SK-N-SH (cell line): ENCODE results near the gene TOMM22. TPM values are rescaled to one million over a fixed set of nuclear protein-coding genes. Genes with fewer than 3 reads are reported as not detected.

Experiments
- CTCF ChIA-PET: fragments of 300-600, 350-600 bp; formaldehyde crosslinking; extraction: SDS; loops from one replicate; lab custom pipeline; 2021; lab: Yijun Ruan, JAX
- POLR2A ChIA-PET: fragments of 350-600 bp; sonication (Branson Sonifier 250); formaldehyde crosslinking; extraction: SDS; loops from one replicate; lab custom pipeline; 2020; ENCODE audit warnings: antibody characterized with exemption, inconsistent platforms; lab: Yijun Ruan, JAX
- DNase-seq: peaks from one replicate; pipeline ENCODE4 v3.0.0; 2012
- H2AFZ ChIP-seq: fragments of 200-600 bp; sonication (generic); 2 replicates; pipeline ENCODE4 v1.8.1; 2016; ENCODE audit warnings: antibody characterized with exemption, mild to moderate bottlenecking, low read depth
- H3F3A ChIP-seq: fragments of 200-600 bp; sonication (generic); replicated peaks from 2 replicates; pipeline ENCODE3; 2016; ENCODE audit warnings: antibody characterized with exemption, mild to moderate bottlenecking; ENCODE audit not compliant: insufficient read depth
- H3K27ac ChIP-seq, 2 experiments: fragments of 200-500 bp in 1 of 2; fragments of 200-600 bp in 1 of 2; sonication (Bioruptor generic) in 1 of 2; sonication (generic), shearing (Covaris generic) in 1 of 2; 2 replicates each; pipeline versions ENCODE4 v1.5.1 to v1.6.1; 2014 to 2016; ENCODE audit warnings: low read depth in 2 of 2, inconsistent platforms in 1 of 2, low read length in 1 of 2, mild to moderate bottlenecking in 1 of 2, mixed read lengths in 1 of 2
- H3K27me3 ChIP-seq: fragments of 200-600 bp; sonication (generic), shearing (Covaris generic); 2 replicates; pipeline ENCODE4 v1.6.1; 2016; ENCODE audit warnings: mixed run types; ENCODE audit not compliant: insufficient read depth
- H3K36me3 ChIP-seq, 2 experiments: fragments of 200-500 bp in 1 of 2; fragments of 200-600 bp in 1 of 2; sonication (Bioruptor generic) in 1 of 2; sonication (generic) in 1 of 2; replicated peaks in 1 of 2; 2 replicates each; pipeline versions ENCODE3 to v1.5.1; 2014 to 2016; ENCODE audit warnings: low read length in 1 of 2, mild to moderate bottlenecking in 1 of 2; ENCODE audit not compliant: insufficient read depth in 2 of 2, control insufficient read depth in 1 of 2
- H3K4me1 ChIP-seq, 2 experiments: fragments of 200-500 bp in 1 of 2; fragments of 200-600 bp in 1 of 2; sonication (Bioruptor generic) in 1 of 2; sonication (generic), shearing (Covaris generic) in 1 of 2; 2 replicates each; pipeline versions ENCODE4 v1.5.1 to v1.6.1; 2014 to 2016; ENCODE audit warnings: low read depth in 1 of 2, low read length in 1 of 2, mixed run types in 1 of 2; ENCODE audit not compliant: insufficient read depth in 2 of 2, control insufficient read depth in 1 of 2
- H3K4me2 ChIP-seq: fragments of 200-600 bp; sonication (generic), shearing (Covaris generic); 2 replicates; pipeline ENCODE4 v1.6.1; 2017; ENCODE audit warnings: mixed run types
- H3K4me3 ChIP-seq, 2 experiments: fragments of 200-500 bp in 1 of 2; fragments of 200-600 bp in 1 of 2; sonication (Bioruptor generic) in 1 of 2; sonication (generic), shearing (Covaris generic) in 1 of 2; 2 replicates each; pipeline versions ENCODE4 v1.5.1 to v1.8.1; 2014 to 2016; ENCODE audit warnings: low read depth in 2 of 2, inconsistent platforms in 1 of 2, low read length in 1 of 2, mild to moderate bottlenecking in 1 of 2, mixed read lengths in 1 of 2, moderate library complexity in 1 of 2
- H3K79me2 ChIP-seq: fragments of 200-600 bp; sonication (generic); 2 replicates; pipeline ENCODE4 v1.8.1; 2017; ENCODE audit warnings: mild to moderate bottlenecking; ENCODE audit not compliant: insufficient read depth
- H3K9ac ChIP-seq: fragments of 200-600 bp; sonication (generic); 2 replicates; pipeline ENCODE4 v1.6.1; 2017; ENCODE audit warnings: mixed run types
- H3K9me2 ChIP-seq: fragments of 200-600 bp; sonication (generic); 2 replicates; pipeline ENCODE4 v1.6.1; 2017; ENCODE audit warnings: mixed run types
- H3K9me3 ChIP-seq: fragments of 200-600 bp; sonication (generic); 2 replicates; pipeline ENCODE4 v1.6.1; 2017; ENCODE audit warnings: mixed run types, mild to moderate bottlenecking, moderate library complexity
- H4K20me1 ChIP-seq: fragments of 200-600 bp; sonication (generic); 2 replicates; pipeline ENCODE4 v1.6.1; 2017; ENCODE audit warnings: mild to moderate bottlenecking, mixed run types; ENCODE audit not compliant: insufficient read depth
- CTCF ChIP-seq: fragments of 200-600 bp; sonication (generic); IDR thresholded peaks from 2 replicates; pipeline ENCODE4 v1.6.1; 2017; ENCODE audit warnings: antibody characterized with exemption, mild to moderate bottlenecking, moderate library complexity
- ELF1 ChIP-seq: IDR thresholded peaks from 2 replicates; pipeline ENCODE4 v1.4.0; 2012
- EP300 ChIP-seq, 2 experiments: IDR thresholded peaks; 2 replicates each; pipeline versions ENCODE4 v1.4.0 to v1.6.1; 2012; ENCODE audit warnings: borderline replicate concordance in 1 of 2, low read depth in 1 of 2, low read length in 1 of 2
- EZH2phosphoT487 ChIP-seq: fragments of 200-600 bp; sonication (generic); IDR thresholded peaks from 2 replicates; pipeline ENCODE4 v1.6.1; 2017; ENCODE audit warnings: low read depth, mixed run types, mild to moderate bottlenecking, antibody characterized with exemption, moderate library complexity, borderline replicate concordance
- FOSL2 ChIP-seq: IDR thresholded peaks from 2 replicates; pipeline ENCODE4 v1.4.0; 2012; ENCODE audit warnings: low read depth, mild to moderate bottlenecking, moderate library complexity, borderline replicate concordance
- FOXM1 ChIP-seq: IDR thresholded peaks from 2 replicates; pipeline ENCODE4 v1.4.0; 2012; ENCODE audit warnings: low read depth, mild to moderate bottlenecking
- JUND ChIP-seq: IDR thresholded peaks from 2 replicates; pipeline ENCODE4 v1.4.0; 2012
- NRF1 ChIP-seq: IDR thresholded peaks from 2 replicates; pipeline ENCODE4 v1.6.1; 2012; ENCODE audit warnings: low read depth, mild to moderate bottlenecking, low read length
- PBX3 ChIP-seq: IDR thresholded peaks from 2 replicates; pipeline ENCODE4; 2012
- POLR2AphosphoS5 ChIP-seq: IDR thresholded peaks from 2 replicates; pipeline ENCODE4 v1.6.1; 2012; ENCODE audit warnings: low read depth, low read length
- RAD21 ChIP-seq: IDR thresholded peaks from 2 replicates; pipeline ENCODE4 v1.6.1; 2012; ENCODE audit warnings: mild to moderate bottlenecking, low read length
- RCOR1 ChIP-seq: fragments of 150-350 bp; IDR thresholded peaks from 2 replicates; pipeline ENCODE4 v1.6.1; 2017; ENCODE audit warnings: antibody characterized with exemption, low read length
- RFX5 ChIP-seq: IDR thresholded peaks from 2 replicates; pipeline ENCODE4 v1.6.1; 2012; ENCODE audit warnings: mild to moderate bottlenecking, improper control_type of control experiment, low read length
- TAF1 ChIP-seq: IDR thresholded peaks from 2 replicates; pipeline ENCODE4 v1.6.1; 2012; ENCODE audit warnings: low read depth, mild to moderate bottlenecking, low read length, moderate library complexity, borderline replicate concordance
- USF1 ChIP-seq: IDR thresholded peaks from 2 replicates; pipeline ENCODE4 v1.4.0; 2012; ENCODE audit warnings: low read depth, borderline replicate concordance
- USF2 ChIP-seq: fragments of 150-350 bp; IDR thresholded peaks from 2 replicates; pipeline ENCODE4 v1.6.1; 2017; ENCODE audit warnings: antibody characterized with exemption, low read length, low read depth, borderline replicate concordance
- ZBTB33 ChIP-seq: IDR thresholded peaks from 2 replicates; pipeline ENCODE4 v1.4.0; 2012; ENCODE audit warnings: low read depth, borderline replicate concordance
- WGBS: methylation state at CpG from one replicate; pipeline ENCODE4 v1.1.6; 2017; ENCODE audit warnings: low lambda C conversion rate; 5-methylcytosine and 5-hydroxymethylcytosine counted together
- polyA plus RNA-seq, 3 experiments: library from polyadenylated mRNA; depleted of rRNA; stranded (reverse); fragments of >200 nt; gene quantifications; 2 replicates each; pipeline ENCODE4 v1.2.3, GENCODE V29; 2012

Gene TOMM22
- polyA plus RNA-seq, 1 of the 3 experiments (the other 2 are of a cell fraction): 33.1 TPM

GRCh38 chr22:38645430-38645829 lies 36.3 kb upstream of the TOMM22 start:
- POLR2A ChIA-PET: no interaction called here
- H3K27me3 ChIP-seq: no peaks in the 10 kb centered on the region
- no peak for DNase-seq
- H3K4me1 ChIP-seq: no peaks in the 10 kb centered on the region
- H3K4me2 ChIP-seq: no peak overlapping the region
- no peaks in the 10 kb centered on the region for H3F3A ChIP-seq
- H3K36me3 ChIP-seq: no peaks in the 10 kb centered on the region
- TF ChIP-seq ELF1 (no peak), TAF1 (no peak), NRF1 (no peak), RCOR1 (no peak), FOSL2 (no peak), POLR2AphosphoS5 (no peak), EZH2phosphoT487 (no peak), PBX3 (no peak), USF2 (no peak), EP300 (IDR thresholded peaks at IDR 0.05; ENCODE audit: borderline replicate concordance in 1 of 2, low read depth in 1 of 2, low read length in 1 of 2) (no peak)
- TF ChIP-seq, all 33 proteins: peak for 0
- Histone ChIP-seq H3K9me2 (no peaks in the 10 kb centered on the region), H3K9me3 (no peaks in the 10 kb centered on the region), H3K79me2 (no peaks in the 10 kb centered on the region), H4K20me1 (no peaks in the 10 kb centered on the region), H3K4me3 (no peak overlapping the region), H3K9ac (no peak overlapping the region), H2AFZ (no peak overlapping the region), H3K27ac (no peak overlapping the region)
- 81% methylated on average over 2 of the region's 6 CpGs for WGBS
- CTCF ChIA-PET: no interaction called here

- Histone ChIP-seq H3K4me1 (no peaks in the 10 kb centered on the region), H3F3A (no peaks in the 10 kb centered on the region), H3K27ac (no peak overlapping the region), H3K79me2 (no peaks in the 10 kb centered on the region), H3K36me3 (no peaks in the 10 kb centered on the region), H2AFZ (no peak overlapping the region), H3K9ac (no peak overlapping the region), H3K4me3 (no peak overlapping the region), H3K4me2 (no peak overlapping the region), H3K9me2 (no peaks in the 10 kb centered on the region), H3K27me3 (no peaks in the 10 kb centered on the region), H4K20me1 (no peaks in the 10 kb centered on the region), H3K9me3 (no peaks in the 10 kb centered on the region)
- DNase-seq: no peak
- CTCF ChIA-PET: no interaction called here
- 88% methylated on average over 5 of the region's 5 CpGs for WGBS
- POLR2A ChIA-PET: no interaction called here
- TF ChIP-seq RFX5 (no peak), ZBTB33 (no peak), USF1 (no peak), CTCF (no peak), FOXM1 (no peak), JUND (no peak), RAD21 (no peak), TAF1 (no peak), USF2 (no peak), ELF1 (no peak), EP300 (IDR thresholded peaks at IDR 0.05; ENCODE audit: borderline replicate concordance in 1 of 2, low read depth in 1 of 2, low read length in 1 of 2) (no peak), NRF1 (no peak)
Measured at GRCh38 chr22:38649841-38650522, 31.8 kb upstream of the TOMM22 start.
